Spleen (tissue), 7 donors: ENCODE data around the gene GOLGA6L2.
"Not testable (repeated sequence)": the region's sequence is repeated elsewhere in the genome, so short reads cannot be mapped to it uniquely, and the experiment has no call there.

Source experiments
- CTCF ChIP-seq, 11 experiments: fragments of 200-600 bp in 7 of 11; fragments of 450-650 bp in 4 of 11; sonication (generic) in 4 of 11; IDR thresholded peaks in 8 of 11; conservative IDR thresholded peaks in 3 of 11; 1 replicate in 7 of 11; 2 replicates in 4 of 11; pipeline versions ENCODE4 v1.4.0 to v1.8.0; 2016 to 2021; ENCODE audit warnings: antibody characterized with exemption in 11 of 11, inconsistent platforms in 4 of 11, mild to moderate bottlenecking in 1 of 11
- POLR2A ChIP-seq, 3 donors: fragments of 450-650 bp; IDR thresholded peaks; one replicate each; pipeline ENCODE4 v1.5.1; 2017; ENCODE audit warnings: antibody characterized with exemption in 3 of 3, mild to moderate bottlenecking in 1 of 3
- donor health status: DM: no; HTN: no; CAD: no; lungs with moderate emphysema.
- donor health status: DM: no; HTN: no; CAD: no.
- donor health status: DM: no; HTN: no; CAD: no.

- TF ChIP-seq CTCF (IDR thresholded peaks at IDR 0.05 in 8 of 11, conservative IDR thresholded peaks at IDR 0.05 in 3 of 11); POLR2A (IDR thresholded peaks at IDR 0.05): not testable (repeated sequence)
These were observed 31.2 kb downstream of the GOLGA6L2 start for GRCh38 chr15:23415866-23416265.
